ENCODE data around the gene GPR157. TPM values are rescaled to one million over a fixed set of nuclear protein-coding genes. Genes with fewer than 3 reads are reported as not detected.

Gene GPR157
- total and polyA plus RNA-seq, 2 experiments from 2014 or later, result 10.2 to 17.4 TPM

GRCh38 chr1:9059891-9060744, 68.8 kb downstream of the GPR157 start:
- Histone ChIP-seq H3K4me3 (no peak overlapping the region), H3K4me1 (ENCODE audit: low read depth) (peaks cover 8% of the 10 kb centered on the region), H3K27ac (no peak overlapping the region), H3K27me3 (no peaks in the 10 kb centered on the region), H3K36me3 (no peaks in the 10 kb centered on the region), H3K9me3 (ENCODE audit: low read depth) (no peaks in the 10 kb centered on the region)
- no peak for DNase-seq (ENCODE audit: low read depth in 1 of 2, low spot score in 1 of 2)
- no peak for TF ChIP-seq CTCF (IDR thresholded peaks at IDR 0.05; ENCODE audit: low read depth, low read length)

- H3K27me3 ChIP-seq, result no peaks in the 10 kb centered on the region
- peak; percentile 29 for TF ChIP-seq CTCF (IDR thresholded peaks at IDR 0.05; ENCODE audit: low read depth, low read length)
- DNase-seq (ENCODE audit: low read depth in 1 of 2, low spot score in 1 of 2), result peak in 1 of 2 donors; percentile 37
These were observed 70.4 kb downstream of the GPR157 start for GRCh38 chr1:9058465-9058864.

GRCh38 chr1:9057851-9058250, 71.1 kb downstream of the GPR157 start:
- no peaks in the 10 kb centered on the region for H3K27me3 ChIP-seq
- H3K4me1 ChIP-seq (ENCODE audit: low read depth), result no peaks in the 10 kb centered on the region
- no peak overlapping the region for H3K27ac ChIP-seq
- H3K36me3 ChIP-seq, result no peaks in the 10 kb centered on the region
- TF ChIP-seq CTCF (IDR thresholded peaks at IDR 0.05; ENCODE audit: low read depth, low read length), result no peak
- H3K9me3 ChIP-seq (ENCODE audit: low read depth), result no peaks in the 10 kb centered on the region
- H3K4me3 ChIP-seq, result no peak overlapping the region
- DNase-seq (ENCODE audit: low read depth in 1 of 2, low spot score in 1 of 2), result no peak

More at GRCh38 chr1:9058465-9058864, 70.4 kb downstream of the GPR157 start:
- no peak overlapping the region for H3K27ac ChIP-seq
- no peak overlapping the region for H3K4me3 ChIP-seq
- H3K4me1 ChIP-seq (ENCODE audit: low read depth), result no peaks in the 10 kb centered on the region
- no peaks in the 10 kb centered on the region for H3K36me3 ChIP-seq
- H3K9me3 ChIP-seq (ENCODE audit: low read depth), result no peaks in the 10 kb centered on the region

- H3K9me3 ChIP-seq (ENCODE audit: low read depth), result no peaks in the 10 kb centered on the region
- no peak for DNase-seq (ENCODE audit: low read depth in 1 of 2, low spot score in 1 of 2)
- no peak overlapping the region for H3K27ac ChIP-seq
- no peak overlapping the region for H3K4me3 ChIP-seq
- H3K4me1 ChIP-seq (ENCODE audit: low read depth), result peaks cover 15% of the 10 kb centered on the region
- no peaks in the 10 kb centered on the region for H3K27me3 ChIP-seq
- no peak for TF ChIP-seq CTCF (IDR thresholded peaks at IDR 0.05; ENCODE audit: low read depth, low read length)
- H3K36me3 ChIP-seq, result no peaks in the 10 kb centered on the region
These were observed 76.4 kb downstream of the GPR157 start for GRCh38 chr1:9052272-9053049.

- H3K4me3 ChIP-seq, result no peak overlapping the region
- no peaks in the 10 kb centered on the region for H3K27me3 ChIP-seq
- H3K27ac ChIP-seq, result no peak overlapping the region
- no peak for DNase-seq (ENCODE audit: low read depth in 1 of 2, low spot score in 1 of 2)
- TF ChIP-seq CTCF (IDR thresholded peaks at IDR 0.05; ENCODE audit: low read depth, low read length), result no peak
- H3K36me3 ChIP-seq, result no peaks in the 10 kb centered on the region
- H3K9me3 ChIP-seq (ENCODE audit: low read depth), result no peaks in the 10 kb centered on the region
- H3K4me1 ChIP-seq (ENCODE audit: low read depth), result peaks cover 23% of the 10 kb centered on the region
These were observed 77.5 kb downstream of the GPR157 start for GRCh38 chr1:9051379-9051778.
